GM11168 (cell line): ENCODE results near the gene ARFIP2.

Source experiments
- in situ Hi-C: fragments of 300-500 bp; cut with MboI; formaldehyde crosslinking; loops from one replicate; pipeline ENCODE4 v1.12.0; 2022; ENCODE audit warnings: low sequenced_read_pairs; ENCODE audit not compliant: unreplicated experiment

Gene ARFIP2

DNA sequence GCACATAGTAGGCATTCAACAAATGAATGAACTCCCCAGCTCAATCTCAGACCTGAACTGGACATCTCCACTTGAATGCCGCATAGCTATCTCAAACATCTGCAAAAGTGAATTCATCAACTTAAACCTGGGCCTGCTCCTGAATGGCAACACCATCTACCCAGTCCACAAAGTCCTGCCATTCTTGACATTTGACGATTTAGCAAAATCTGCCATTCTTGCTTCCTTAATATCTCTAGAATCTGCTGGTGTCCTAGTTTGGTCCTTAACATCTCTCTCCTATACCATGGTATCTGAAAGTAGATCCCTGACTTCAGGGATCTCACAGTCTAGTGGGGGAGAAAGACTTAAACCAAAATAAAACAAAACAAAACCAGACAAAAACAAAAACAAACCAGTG, 28.0 kb downstream of the ARFIP2 start:
- in situ Hi-C loops = no loop called here

DNA sequence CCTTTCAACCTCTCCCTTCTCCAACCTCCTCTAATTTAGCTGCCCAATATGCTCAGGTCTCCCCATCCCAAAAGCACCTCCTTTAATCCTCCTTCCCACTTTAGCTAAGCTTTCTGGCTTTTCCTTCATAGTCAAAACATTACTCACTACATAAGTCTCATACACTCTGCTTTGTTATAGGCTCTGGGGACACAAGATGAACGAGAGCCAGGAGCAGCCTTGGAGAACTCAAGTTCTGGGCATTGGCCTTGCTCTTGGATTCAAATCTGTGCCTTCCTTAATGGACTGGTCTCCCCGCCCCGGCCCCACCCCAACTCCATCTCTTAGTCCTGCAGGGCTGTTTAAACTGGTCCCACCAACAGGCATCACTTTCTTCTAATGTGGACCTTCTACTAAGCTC, 28.9 kb downstream of the ARFIP2 start:
- in situ Hi-C loops = no loop called here

DNA sequence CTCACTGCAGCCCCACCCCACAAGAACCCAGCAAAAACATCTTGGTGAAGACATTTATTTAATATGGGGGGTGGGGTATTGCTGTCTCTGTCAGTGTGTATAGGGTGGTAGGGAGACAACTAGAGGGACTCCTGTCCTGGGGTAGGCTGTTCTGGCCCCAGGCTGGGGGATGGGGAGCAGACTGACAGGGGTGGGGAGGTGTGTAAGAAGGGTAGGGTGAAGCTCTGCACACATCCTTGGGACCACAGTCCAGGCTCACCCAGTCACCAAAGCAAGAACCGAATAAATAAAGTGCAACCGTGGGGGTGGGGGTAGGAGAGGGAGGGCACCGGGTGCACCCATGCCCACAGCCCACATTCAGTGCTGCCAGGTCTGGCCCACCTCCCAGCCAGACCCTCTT, 32.6 kb downstream of the ARFIP2 start:
- in situ Hi-C loops = no loop called here

DNA sequence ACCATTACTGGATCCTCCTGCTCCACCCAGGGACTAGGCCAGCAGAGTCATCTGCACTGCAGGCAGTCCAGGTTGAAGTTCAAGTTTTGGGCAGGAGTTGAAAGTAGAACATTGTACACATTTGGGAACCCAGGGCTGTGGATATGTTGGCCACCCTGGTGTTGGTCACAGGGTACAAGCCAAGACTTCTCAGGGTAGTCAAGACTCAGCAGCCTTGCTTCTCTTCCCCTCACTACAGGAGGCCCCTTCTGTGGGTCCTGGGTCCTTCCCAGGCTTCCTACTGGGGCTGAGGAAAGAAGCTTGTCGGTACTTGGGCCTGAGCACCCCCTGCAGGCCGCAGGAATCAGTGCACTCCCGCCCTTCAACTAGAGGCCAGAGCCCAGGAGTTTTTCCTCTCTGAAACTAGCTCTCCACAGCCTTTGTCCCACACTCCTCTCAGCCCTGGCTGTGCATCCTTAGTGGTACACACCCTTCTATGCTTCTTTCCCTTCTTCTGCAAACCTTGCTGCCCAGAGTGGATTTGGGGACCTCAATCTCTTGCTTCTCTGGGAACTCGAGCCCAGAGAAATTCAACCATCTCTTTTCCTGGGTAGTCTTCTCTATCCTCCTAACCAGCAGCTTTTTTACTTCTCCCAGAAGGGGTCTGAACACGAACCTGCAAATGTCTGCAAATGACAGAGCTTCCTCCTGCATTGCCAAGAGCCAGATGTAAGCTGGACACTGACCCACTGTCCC, 37.7 kb downstream of the ARFIP2 start:
- in situ Hi-C loops = loop anchor here (5.0 kb wide), 1 partner anchor 61 kb away; no protein-coding TSS in a partner anchor

DNA sequence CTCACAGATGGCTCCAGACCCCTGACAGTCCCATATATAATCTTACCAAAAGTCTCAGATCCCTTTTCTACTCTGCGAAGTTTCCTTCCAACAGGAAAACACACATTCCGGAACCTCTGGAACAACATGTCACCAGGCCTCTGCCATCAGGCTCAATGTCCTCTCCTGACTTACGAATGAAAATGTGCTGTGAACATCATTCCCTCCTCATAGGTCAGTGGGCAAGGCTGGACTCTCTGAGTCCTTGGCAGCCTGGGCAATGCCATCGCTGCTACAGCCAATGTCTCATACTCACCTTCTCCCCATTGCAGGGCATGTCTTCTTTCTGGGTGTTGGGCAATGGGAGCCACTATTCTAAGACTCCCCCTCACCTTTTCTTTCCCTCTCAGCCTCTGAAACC, 38.7 kb downstream of the ARFIP2 start:
- in situ Hi-C loops = loop anchor here (5.0 kb wide), 1 partner anchor 60 kb away; no protein-coding TSS in a partner anchor

DNA sequence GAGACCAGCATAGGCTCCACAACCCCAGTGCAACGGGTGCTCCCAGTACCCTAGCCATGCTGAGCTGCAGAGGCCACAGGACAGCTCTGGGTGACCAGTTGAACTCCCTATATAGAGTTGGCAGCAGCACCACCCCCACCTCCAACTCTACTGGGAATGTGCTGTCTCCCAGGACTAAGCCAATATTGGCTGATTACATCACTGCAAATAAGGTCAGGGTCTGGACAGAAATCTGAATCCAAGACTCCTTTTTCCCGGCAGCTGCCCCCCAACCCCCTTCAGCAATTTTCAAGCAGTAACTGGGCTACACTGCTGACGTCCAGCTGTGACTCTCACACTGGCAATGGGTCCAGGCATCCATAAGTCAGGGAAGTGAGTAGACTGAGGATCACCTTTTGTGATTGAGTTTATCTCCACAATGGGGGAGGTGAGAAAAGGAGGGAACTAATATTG, 40.2 kb downstream of the ARFIP2 start, which contains the start of gene HPX:
HPX (minus strand) TSS at position 82 of the 453 bp plus-strand sequence; CDS start at position 58, 24 bp downstream.
- in situ Hi-C loops = loop anchor here (5.0 kb wide), 1 partner anchor 59 kb away; no protein-coding TSS in a partner anchor

DNA sequence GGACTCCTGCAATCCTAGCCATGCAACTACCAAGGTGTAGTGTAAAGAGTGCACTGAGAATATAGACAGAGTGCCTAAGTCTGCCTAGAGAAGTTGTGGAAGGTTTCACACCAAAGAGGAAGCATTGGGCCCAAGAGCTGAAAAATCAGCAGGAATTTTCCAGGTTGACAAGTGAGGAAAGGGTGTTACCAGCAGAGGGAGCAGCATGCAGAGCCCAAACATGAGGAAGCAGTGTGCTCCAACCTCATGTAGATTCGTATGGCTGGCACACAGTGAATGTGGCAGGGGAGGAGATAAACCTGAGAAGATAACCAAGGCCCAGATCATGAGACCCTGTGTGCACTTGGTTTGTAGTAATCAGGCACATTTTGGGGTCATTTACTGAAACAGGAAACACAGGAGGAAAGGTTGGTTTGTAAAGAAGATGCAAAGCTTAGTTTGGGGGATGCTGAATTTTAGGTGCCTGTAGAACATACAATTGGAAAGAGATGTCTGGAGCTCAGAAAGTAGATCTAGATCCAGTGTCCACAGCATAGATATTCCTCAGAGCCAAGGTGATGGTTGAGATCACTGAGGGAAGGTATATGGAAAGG, 42.1 kb downstream of the ARFIP2 start:
- in situ Hi-C loops = no loop called here

DNA sequence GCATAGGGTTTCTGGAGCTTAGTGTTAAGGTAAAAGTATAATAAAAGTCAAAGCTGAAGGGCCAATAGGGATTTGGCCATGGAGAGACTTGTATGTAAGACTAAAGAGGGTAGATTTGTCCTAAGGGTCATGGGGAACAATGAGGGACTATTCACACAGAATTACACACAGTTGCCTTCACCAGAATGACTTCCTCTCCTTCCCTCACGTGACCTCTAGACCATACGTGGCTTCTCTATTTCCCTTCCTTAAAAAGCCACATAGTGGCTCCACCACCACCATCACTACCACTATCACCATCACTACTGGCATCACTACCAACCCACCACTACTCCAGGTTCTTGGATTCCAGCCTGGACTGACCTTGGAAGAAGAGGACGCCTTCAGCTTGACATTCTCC, 43.1 kb downstream of the ARFIP2 start:
- in situ Hi-C loops = no loop called here

DNA sequence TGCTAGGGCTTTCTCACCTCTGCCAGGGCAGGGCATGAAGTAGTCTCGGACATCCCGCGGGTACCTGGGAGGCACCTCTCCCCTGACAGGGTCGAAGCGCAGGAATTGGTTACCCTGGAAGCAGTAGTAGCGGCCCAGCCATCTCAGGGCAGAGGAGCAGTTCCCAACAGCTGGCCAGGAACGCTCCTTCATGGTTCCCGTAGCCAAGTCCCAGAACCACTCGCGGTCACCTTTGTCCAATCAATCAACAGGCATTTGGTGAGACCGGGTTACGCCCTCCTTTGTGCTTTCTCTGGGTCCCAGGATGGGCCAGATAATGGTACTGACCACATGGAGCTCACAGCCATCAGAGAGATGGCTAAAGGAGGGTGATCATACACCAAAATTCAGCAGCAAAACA, 43.7 kb downstream of the ARFIP2 start:
- in situ Hi-C loops = no loop called here

DNA sequence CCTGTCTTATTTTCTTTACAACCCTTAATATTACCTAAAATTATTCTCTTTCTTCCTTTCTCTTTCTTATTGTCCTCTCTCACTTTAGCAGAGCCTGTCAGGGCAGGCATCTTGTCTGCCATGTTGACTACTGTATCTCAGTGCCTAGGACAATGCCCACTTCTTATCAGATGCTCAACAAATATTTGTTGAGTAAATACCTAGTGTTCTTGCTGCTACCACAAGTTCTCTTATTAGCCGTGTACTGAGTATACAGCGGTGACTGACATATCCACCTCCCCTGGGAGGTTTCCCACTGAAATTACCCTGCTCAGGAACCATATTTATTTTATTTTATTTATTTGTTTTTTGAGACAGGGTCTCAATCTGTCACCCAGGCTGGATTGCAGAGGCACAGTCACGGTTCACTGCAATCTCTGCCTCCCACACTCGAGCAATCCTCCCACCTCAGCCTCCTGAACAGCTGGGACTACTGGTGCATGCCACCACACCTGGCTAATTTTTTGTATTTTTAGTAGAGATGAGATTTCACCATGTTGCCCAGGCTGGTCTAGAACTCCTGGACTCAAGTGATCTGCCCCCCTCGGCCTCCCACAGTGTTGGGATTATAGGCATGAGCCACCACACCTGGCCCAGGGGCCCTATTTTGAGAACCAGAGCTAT, 47.0 kb downstream of the ARFIP2 start:
- in situ Hi-C loops = no loop called here

DNA sequence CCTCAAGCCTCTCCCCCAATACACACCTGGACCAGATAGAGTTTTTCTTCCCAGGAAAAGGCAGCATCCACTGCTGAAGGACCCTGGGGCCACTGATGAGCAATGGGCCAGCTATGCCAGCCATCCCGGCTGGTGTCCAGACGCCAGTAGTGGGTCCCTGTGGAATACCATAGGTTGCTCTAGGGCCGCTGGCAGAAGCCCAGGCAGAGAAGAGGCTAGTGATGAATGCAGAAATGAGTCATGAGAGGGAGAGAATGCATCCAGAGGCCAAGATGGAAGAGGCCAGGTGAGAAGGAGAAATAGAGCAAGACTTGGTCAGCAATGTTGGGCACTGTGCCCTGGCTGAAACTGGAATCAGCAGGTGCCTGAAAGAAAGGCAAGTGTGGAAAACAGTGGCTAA, 49.3 kb downstream of the ARFIP2 start:
- in situ Hi-C loops = no loop called here

DNA sequence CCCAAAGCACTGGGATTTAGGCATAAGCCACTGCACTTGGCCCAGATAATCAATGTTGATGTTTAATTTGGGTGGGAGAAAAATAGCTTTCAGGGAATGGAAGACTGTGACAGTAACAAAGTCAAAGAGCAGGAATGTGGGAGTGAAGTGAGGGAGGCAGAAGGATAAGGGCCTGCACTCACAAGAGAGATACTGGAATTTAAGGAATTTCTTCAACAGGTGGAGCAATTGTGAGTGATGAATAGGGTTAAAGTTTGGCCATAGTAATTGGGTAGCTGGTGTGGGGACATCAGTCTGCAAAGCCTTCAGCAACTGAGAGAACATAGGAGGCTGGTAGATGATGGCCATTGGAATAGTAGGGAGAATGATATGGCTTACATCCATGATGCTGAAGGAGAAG, 53.6 kb downstream of the ARFIP2 start:
- in situ Hi-C loops = no loop called here
